Nephron progenitor cell (in vitro differentiated cells): ENCODE results near the gene RNF34.
"Not testable (repeated sequence)": the region's sequence is repeated elsewhere in the genome, so short reads cannot be mapped to it uniquely, and the experiment has no call there.

Experiments used
- DNase-seq: peaks from one replicate; pipeline ENCODE4 v3.0.0; 2021
- H3K27ac Mint-ChIP-seq: 2 replicates; pipeline ENCODE4 v1.8.0; 2021; ENCODE audit warnings: mild to moderate bottlenecking, moderate library complexity, mixed read lengths
- H3K27me3 Mint-ChIP-seq: 2 replicates; pipeline ENCODE4 v1.8.0; 2021; ENCODE audit warnings: mild to moderate bottlenecking, low read depth, mixed read lengths; ENCODE audit not compliant: poor library complexity
- H3K36me3 Mint-ChIP-seq: 2 replicates; pipeline ENCODE4 v1.8.0; 2021; ENCODE audit warnings: low read depth, mixed read lengths
- H3K4me1 Mint-ChIP-seq: 2 replicates; pipeline ENCODE4 v1.8.0; 2021; ENCODE audit warnings: mixed read lengths
- H3K4me3 Mint-ChIP-seq: 2 replicates; pipeline ENCODE4 v1.8.0; 2021; ENCODE audit warnings: mild to moderate bottlenecking, moderate library complexity, mixed read lengths
- H3K9me3 Mint-ChIP-seq: 2 replicates; pipeline ENCODE4 v1.8.0; 2021; ENCODE audit warnings: mild to moderate bottlenecking, moderate library complexity, mixed read lengths
- TF ChIP-seq, protein P1 (sequence below): fragments of 200-600 bp; sonication (generic); IDR thresholded peaks from 2 replicates; pipeline ENCODE4 v1.5.0; 2021; ENCODE audit warnings: antibody characterized with exemption

The RNF34 gene

DNA sequence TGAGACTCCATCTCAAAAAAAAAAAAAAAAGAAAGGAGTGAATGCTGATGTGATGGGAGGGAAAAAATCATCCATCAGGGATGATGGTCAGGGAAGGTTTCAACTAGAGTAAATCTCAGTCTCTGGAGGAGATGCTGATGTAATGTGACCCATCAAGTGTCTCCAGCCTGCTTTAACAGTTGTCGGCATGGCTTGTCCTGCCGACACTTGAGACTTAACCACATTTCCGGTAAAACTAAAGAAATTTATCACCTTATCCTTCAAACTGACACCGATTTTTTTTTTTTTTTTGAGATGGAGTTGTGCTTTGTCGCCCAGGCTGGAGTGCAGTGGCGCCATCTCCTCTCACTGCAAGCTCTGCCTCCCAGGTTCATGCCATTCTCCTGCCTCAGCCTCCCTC lies 26.2 kb upstream of the RNF34 start:
- DNase-seq: no peak
- no peak overlapping the region for H3K27ac Mint-ChIP-seq
- H3K27me3 Mint-ChIP-seq: peaks cover 5% of the 10 kb centered on the region
- H3K36me3 Mint-ChIP-seq: no peaks in the 10 kb centered on the region
- TF ChIP-seq, protein P1, sequence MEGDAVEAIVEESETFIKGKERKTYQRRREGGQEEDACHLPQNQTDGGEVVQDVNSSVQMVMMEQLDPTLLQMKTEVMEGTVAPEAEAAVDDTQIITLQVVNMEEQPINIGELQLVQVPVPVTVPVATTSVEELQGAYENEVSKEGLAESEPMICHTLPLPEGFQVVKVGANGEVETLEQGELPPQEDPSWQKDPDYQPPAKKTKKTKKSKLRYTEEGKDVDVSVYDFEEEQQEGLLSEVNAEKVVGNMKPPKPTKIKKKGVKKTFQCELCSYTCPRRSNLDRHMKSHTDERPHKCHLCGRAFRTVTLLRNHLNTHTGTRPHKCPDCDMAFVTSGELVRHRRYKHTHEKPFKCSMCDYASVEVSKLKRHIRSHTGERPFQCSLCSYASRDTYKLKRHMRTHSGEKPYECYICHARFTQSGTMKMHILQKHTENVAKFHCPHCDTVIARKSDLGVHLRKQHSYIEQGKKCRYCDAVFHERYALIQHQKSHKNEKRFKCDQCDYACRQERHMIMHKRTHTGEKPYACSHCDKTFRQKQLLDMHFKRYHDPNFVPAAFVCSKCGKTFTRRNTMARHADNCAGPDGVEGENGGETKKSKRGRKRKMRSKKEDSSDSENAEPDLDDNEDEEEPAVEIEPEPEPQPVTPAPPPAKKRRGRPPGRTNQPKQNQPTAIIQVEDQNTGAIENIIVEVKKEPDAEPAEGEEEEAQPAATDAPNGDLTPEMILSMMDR: no peak
- H3K9me3 Mint-ChIP-seq: no peaks in the 10 kb centered on the region
- no peak overlapping the region for H3K4me3 Mint-ChIP-seq
- no peaks in the 10 kb centered on the region for H3K4me1 Mint-ChIP-seq

DNA sequence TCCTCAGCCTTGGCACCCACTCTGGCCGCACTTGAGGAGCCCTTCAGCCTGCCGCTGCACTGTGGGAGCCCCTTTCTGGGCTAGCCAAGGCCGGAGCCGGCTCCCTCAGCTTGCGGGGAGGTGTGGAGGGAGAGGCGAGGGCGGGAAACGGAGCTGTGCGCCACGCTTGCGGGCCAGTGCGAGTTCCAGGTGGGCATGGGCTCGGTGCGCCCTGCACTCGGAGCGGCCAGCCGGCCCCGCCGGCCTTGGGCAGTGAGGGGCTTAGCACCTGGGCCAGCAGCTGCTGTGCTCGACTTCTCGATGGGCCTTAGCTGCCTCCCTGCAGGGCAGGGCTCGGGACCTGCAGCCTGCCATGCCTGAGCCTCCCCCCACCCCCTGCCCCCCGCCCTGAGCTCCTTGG lies 25.6 kb upstream of the RNF34 start:
- DNase-seq, H3K27ac Mint-ChIP-seq, H3K9me3 Mint-ChIP-seq, H3K36me3 Mint-ChIP-seq, H3K4me1 Mint-ChIP-seq, H3K27me3 Mint-ChIP-seq, H3K4me3 Mint-ChIP-seq: not testable (repeated sequence)

DNA sequence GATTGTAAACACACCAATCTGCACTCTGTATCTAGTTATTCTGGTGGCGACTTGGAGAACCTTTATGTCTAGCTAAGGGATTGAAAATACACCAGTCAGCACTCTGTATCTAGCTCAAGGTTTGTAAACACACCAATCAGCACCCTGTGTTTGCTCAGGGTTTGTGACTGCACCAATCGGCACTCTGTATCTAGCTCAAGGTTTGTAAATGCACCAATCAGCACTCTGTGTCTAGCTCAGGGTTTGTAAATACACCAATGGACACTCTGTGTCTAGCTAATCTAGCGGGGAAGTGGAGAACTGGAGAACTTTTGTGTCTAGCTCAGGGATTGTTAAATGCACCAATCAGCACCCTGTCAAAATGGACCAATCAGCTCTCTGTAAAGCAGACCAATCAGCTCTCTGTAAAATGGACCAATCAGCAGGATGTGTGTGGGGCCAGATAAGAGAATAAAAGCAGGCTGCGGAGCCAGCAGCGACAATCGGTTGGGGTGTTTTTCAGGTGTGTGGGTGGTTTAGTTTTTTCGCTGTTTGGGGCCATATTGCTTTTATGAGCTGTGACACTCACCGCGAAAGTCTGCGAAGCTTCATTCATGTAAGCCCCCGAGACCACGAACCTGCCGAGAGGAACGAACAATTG lies 24.9 kb upstream of the RNF34 start:
- DNase-seq, H3K4me1 Mint-ChIP-seq, H3K27me3 Mint-ChIP-seq, H3K27ac Mint-ChIP-seq, H3K36me3 Mint-ChIP-seq, H3K9me3 Mint-ChIP-seq, H3K4me3 Mint-ChIP-seq: not testable (repeated sequence)

DNA sequence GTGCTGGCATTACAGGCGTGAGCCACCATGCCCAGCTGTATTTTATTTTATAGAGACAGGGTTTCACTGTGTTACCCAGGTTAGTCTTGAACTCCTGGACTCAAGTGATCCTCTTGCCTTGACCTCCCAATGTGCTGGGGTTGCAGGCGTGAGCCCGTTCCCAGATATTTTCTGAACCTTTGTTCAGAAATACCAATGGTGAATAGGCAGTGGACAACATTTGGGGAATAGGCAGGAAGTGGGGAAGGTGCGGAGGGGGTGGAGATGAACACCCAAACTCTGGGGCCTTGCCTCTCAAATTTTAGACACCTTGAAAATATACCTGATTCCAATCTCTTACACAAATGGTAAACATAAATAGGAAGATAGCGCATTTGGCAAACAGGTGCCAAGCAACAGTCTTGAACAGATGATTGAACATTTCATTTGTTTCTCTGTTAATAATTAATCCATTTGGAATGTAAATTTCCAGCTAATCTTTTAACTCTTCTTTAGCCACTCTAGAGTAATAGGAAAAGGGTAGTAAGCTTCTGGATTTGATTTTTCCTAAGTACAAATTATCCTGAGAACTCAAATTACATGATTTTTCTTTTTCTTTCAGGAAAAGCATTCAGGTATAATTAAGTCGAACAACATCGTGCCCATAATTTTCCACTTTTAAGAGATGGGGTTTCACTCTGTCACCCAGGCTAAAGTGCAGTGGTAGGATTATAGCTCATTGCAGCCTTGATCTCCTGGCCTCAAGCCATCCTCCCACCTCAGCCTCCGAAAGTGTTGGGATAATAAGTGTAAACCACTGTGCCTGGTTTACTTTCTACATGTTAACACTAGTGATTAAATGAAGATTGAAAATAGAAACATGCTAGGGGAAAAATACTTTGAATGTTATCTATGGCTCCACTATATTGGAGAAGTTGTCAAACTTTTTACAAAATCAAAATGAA lies 22.9 kb upstream of the RNF34 start:
- no peaks in the 10 kb centered on the region for H3K9me3 Mint-ChIP-seq
- TF ChIP-seq, protein P1: no peak
- no peaks in the 10 kb centered on the region for H3K4me1 Mint-ChIP-seq
- DNase-seq: no peak
- peaks cover 12% of the 10 kb centered on the region for H3K27me3 Mint-ChIP-seq
- H3K27ac Mint-ChIP-seq: no peak overlapping the region
- no peak overlapping the region for H3K4me3 Mint-ChIP-seq
- no peaks in the 10 kb centered on the region for H3K36me3 Mint-ChIP-seq

DNA sequence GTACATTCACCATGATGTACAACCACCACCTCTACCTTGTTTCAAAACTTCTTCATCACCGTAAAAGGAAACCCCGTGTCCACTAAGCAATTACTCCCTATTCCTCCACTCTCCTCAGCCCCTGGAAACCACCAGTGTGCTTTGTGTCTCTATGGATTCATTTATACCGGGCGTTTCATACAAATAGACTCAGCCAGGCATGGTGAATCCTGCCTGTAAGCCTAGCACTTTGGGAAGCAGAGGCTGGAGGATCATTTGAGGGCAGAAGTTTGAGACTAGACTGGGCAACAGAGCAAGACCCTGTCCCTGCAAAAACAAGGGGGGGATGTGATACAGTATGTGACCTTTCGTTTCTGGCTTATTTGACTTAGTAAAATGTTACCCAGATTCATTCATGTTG lies 21.2 kb upstream of the RNF34 start:
- Mint-ChIP-seq H3K27ac (no peak overlapping the region), H3K4me1 (no peaks in the 10 kb centered on the region), H3K36me3 (no peaks in the 10 kb centered on the region), H3K9me3 (no peaks in the 10 kb centered on the region), H3K4me3 (no peak overlapping the region), H3K27me3 (peaks cover 22% of the 10 kb centered on the region)
- TF ChIP-seq, protein P1: no peak
- no peak for DNase-seq

DNA sequence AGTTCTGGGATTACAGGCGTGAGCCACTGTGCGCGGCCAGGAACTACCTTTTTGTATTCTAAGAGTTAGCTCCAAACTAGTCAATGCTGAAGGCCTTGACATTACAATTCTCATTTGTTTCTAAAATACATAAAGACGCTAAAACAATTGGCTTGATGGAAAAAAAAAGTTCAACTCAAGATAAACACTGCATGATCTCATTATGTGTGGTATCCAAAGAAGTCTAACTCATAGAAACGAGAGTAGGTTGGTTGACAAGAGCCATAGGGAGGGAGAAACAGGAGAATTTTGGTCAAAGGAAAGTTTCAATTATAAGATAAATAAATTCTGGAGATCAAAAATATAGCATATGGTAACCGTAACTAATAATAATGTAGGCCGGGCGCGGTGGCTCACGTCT lies 20.0 kb upstream of the RNF34 start:
- Mint-ChIP-seq H3K9me3 (no peaks in the 10 kb centered on the region), H3K27me3 (peaks cover 22% of the 10 kb centered on the region), H3K36me3 (no peaks in the 10 kb centered on the region), H3K4me3 (no peak overlapping the region), H3K27ac (no peak overlapping the region), H3K4me1 (no peaks in the 10 kb centered on the region)
- TF ChIP-seq, protein P1: no peak
- no peak for DNase-seq

DNA sequence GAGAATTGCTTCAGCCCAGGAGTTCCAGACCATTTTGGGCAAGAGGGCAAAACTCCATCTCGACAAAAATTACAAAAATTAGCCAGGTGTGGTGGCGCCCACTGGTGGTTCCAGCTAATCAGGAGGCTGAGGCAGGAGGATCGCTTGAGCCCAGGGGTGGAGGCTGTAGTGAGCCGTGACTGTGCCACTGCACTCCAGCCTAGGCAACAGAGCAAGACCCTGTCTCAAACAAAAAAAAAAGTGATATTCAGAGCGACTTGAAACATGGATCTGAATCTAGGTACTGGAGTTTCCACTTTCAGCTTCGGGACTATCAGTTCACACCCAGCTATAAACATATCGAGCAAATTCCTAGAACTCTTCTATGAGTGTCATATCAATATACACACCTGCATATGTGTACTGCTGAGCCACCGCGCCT lies 16.3 kb upstream of the RNF34 start:
- no peak overlapping the region for H3K27ac Mint-ChIP-seq
- TF ChIP-seq, protein P1: no peak

DNA sequence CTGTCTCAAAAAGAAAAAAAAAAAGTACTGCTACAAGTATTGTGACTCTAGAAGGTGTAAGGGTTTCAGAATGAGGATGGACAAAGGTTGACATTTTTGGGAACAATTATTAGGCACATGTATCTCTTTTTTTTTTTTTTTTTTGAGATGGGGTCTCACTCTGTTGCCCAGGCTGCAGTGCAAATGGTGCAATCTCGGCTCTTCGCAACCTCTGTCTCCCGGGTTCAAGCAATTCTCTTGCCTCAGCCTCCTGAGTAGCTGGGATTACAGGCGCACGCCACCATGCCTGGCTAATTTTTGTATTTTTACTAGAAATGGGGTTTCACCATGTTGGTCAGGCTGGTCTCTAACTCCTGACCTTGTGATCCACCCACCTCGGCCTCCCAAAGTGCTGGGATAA lies 15.0 kb upstream of the RNF34 start:
- H3K27ac Mint-ChIP-seq, DNase-seq, H3K9me3 Mint-ChIP-seq, H3K4me1 Mint-ChIP-seq, H3K36me3 Mint-ChIP-seq, H3K4me3 Mint-ChIP-seq: not testable (repeated sequence)
- peaks cover 33% of the 10 kb centered on the region for H3K27me3 Mint-ChIP-seq

More for the DNA sequence above, 16.3 kb upstream of the RNF34 start:
- H3K4me1 Mint-ChIP-seq: no peaks in the 10 kb centered on the region
- no peaks in the 10 kb centered on the region for H3K9me3 Mint-ChIP-seq
- no peak overlapping the region for H3K4me3 Mint-ChIP-seq
- H3K27me3 Mint-ChIP-seq: peaks cover 34% of the 10 kb centered on the region
- DNase-seq: no peak
- no peaks in the 10 kb centered on the region for H3K36me3 Mint-ChIP-seq
